ENCODE measurements around the gene BCL11A.

GRCh38 chr2:60496956-60497355 is 56.5 kb downstream of the BCL11A start:
- TF ChIP-seq EZH2phosphoT487 (IDR thresholded peaks at IDR 0.05; ENCODE audit: insufficient read depth, low read depth) (no peak), EZH2 (IDR thresholded peaks at IDR 0.05; ENCODE audit: insufficient read depth, poor library complexity, severe bottlenecking) (no peak)

Measured in GM23248 (cell line).